ENCODE data around the gene SPCS1.
"Not testable (repeated sequence)": the region's sequence is repeated elsewhere in the genome, so short reads cannot be mapped to it uniquely, and the experiment has no call there.

SPCS1 gene

GRCh38 chr3:52728753-52729152, 22.8 kb downstream of the SPCS1 start:
- not testable (repeated sequence) for DNase-seq (ENCODE audit: low read depth in 1 of 2, low spot score in 1 of 2)

- DNase-seq (ENCODE audit: low read depth in 1 of 2, low spot score in 1 of 2), result no peak
Measured at GRCh38 chr3:52730681-52731080, 24.8 kb downstream of the SPCS1 start.

- no peak for DNase-seq (ENCODE audit: low read depth in 1 of 2, low spot score in 1 of 2)
Measured at GRCh38 chr3:52731590-52731989, 25.7 kb downstream of the SPCS1 start.

DNA sequence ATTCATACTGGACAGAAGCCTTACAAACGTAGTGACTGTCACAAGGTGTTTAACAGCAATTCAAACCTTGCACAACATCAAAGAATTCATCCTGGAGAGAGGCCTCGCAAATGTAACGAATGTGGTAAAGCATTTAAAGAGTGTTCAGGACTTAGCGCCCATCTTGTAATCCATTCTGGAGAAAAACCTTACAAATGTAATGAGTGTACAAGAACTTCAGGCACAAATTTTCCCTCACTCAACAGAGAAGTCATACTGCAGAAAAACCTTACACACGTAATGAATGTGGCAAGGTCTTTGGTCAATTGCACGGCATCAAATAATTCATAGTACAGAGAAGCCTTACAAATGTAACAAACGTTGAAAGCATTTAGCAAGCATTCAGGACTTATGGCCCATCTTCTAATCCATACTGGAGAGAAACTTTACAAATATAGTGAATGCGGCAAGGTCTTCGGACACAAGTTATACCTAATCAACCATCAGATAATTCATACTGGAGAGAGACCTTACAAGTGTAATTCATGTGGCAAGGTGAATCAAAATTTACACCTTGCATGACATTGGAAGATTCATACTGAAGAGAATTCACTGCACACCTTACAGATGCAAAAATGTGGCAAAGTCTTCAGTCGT, 27.5 kb downstream of the SPCS1 start:
- DNase-seq (ENCODE audit: low read depth in 1 of 2, low spot score in 1 of 2), result no peak

GRCh38 chr3:52739730-52740129, 33.8 kb downstream of the SPCS1 start:
- DNase-seq (ENCODE audit: low read depth in 1 of 2, low spot score in 1 of 2), result no peak

GRCh38 chr3:52742418-52743041, 36.6 kb downstream of the SPCS1 start:
- DNase-seq (ENCODE audit: low read depth in 1 of 2, low spot score in 1 of 2), result no peak

DNA sequence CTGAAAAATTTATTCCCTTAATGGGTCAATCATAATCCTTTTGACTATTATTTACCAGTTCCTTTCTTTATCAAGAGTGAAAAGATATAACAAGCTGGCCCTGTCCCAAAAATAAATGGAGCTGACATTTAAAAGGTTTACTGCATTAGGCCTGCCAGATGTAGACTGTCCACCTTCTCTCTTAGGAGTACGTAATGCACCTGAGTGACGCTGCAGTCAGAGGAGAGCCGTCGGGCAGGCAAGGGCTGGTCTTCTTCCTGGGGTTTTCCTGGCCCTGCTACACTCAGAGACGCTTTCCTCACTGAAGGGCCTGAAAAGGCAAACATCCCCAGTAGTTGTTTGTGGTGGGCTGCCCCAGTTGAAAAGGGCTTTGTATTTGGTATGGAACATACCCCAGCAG, 37.2 kb downstream of the SPCS1 start:
- no peak for DNase-seq (ENCODE audit: low read depth in 1 of 2, low spot score in 1 of 2)

DNA sequence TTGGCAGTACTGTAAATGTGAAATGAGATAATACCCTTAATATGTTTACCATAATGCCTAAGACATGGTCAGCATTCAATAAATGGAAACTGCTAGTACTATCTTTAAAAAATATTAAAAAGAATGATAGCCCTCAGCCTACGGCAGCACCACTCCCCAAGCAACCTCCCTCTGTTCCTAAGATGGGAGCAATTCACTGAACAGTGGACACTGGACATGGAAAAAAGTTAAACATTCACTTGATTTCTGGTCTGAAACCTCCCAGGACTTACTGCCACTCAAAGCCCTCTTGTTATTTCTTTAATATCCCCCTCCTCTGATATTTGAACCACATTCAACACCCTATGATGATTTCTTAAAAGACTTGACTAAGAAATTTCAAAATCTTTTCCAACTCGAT, 37.8 kb downstream of the SPCS1 start:
- DNase-seq (ENCODE audit: low read depth in 1 of 2, low spot score in 1 of 2), result no peak

- no peak for DNase-seq (ENCODE audit: low read depth in 1 of 2, low spot score in 1 of 2)
Measured at GRCh38 chr3:52752045-52752660, 46.2 kb downstream of the SPCS1 start.

DNA sequence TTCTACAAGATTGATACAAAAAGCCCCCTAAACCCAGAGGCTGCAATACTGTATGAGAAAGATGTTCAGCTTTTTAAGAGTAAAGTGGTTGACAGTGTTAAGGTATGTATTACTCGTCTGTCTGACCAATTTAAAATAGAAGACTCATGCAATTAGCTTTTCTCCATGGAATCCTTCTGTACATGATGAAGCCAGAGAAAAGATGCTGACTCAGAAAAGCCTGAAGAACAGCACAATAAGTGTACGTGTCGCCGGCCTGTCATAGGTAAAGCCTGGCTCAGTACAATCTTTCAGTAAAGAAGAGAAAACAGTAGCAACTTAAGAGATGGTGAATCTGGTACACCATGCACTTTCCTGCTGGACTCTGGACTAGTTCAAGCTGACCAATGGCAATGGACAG, 48.5 kb downstream of the SPCS1 start:
- no peak for DNase-seq (ENCODE audit: low read depth in 1 of 2, low spot score in 1 of 2)

DNA sequence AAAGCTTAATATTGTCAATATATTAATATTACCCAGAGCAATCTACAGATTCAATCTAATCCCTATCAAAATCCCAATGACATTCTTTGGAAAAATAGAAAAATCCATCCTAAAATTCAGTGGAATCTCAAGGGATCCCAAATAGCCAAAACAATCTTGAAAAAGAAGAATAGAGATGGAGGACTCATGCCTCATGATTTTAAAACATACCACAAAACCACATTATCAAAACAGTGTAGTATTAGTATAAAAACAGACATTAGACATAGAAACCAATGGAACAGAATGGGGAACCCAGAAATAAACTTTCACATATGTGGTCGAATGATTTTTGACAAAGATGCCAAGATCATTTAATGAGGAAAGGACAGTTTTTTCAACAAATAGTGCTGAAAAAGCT, 50.2 kb downstream of the SPCS1 start:
- no peak for DNase-seq (ENCODE audit: low read depth in 1 of 2, low spot score in 1 of 2)
